ENCODE results near the gene KNDC1. TPM values are rescaled to one million over a fixed set of nuclear protein-coding genes. Genes with fewer than 3 reads are reported as not detected.
A peak's percentile ranks its signal among the peaks of the same experiment; 100 is the strongest.

Gene KNDC1
- total and polyA plus RNA-seq, 2 experiments from 2014 or later: 1.8 to 16.0 TPM

DNA sequence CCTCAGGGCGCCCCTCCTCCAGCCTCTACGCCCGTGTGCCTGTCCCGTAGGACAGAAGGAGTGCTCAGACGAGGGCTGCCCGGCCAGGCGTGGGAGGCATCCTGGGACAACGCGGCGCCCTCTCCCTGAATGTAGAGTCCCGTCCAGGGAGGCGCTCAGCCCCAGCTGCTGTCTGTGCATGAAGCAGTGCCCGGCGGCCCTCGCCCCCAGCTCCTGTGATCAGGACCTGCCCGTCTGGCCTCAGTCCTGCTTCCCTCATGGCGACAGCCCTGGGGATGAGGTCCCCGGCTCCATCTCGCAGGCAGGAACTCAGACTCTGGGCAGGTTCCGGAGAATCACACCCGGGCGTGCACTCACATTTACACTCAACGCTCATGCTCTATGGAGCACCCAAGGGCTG, 45.1 kb downstream of the KNDC1 start:
- Histone ChIP-seq H3K79me2 (replicated peaks; ENCODE audit: insufficient read depth) (no peaks in the 10 kb centered on the region), H3K9me2 (ENCODE audit: insufficient read depth) (peaks cover 4% of the 10 kb centered on the region; the same call in 1 of the 2 replicates), H3K36me3 (ENCODE audit: insufficient read depth) (no peaks in the 10 kb centered on the region), H3K4me3 (no peak overlapping the region), H2AFZ (no peak overlapping the region), H3K4me1 (ENCODE audit: insufficient read depth) (no peaks in the 10 kb centered on the region), H3K4me2 (no peak overlapping the region), H3K27ac (ENCODE audit: low read depth) (no peak overlapping the region), H3F3A (replicated peaks; ENCODE audit: low read depth) (0 out of 2 replicates have a peak, but pooled peaks cover 3% of the 10 kb centered on the region), H3K27me3 (ENCODE audit: insufficient read depth) (no peaks in the 10 kb centered on the region), H4K20me1 (replicated peaks; ENCODE audit: insufficient read depth) (no peaks in the 10 kb centered on the region)
- Mint-ChIP-seq H3K4me3 (no peak overlapping the region), H3K27ac (no peak overlapping the region), H3K36me3 (ENCODE audit: low read depth) (no peaks in the 10 kb centered on the region), H3K4me1 (no peaks in the 10 kb centered on the region), H3K9me3 (no peaks in the 10 kb centered on the region), H3K27me3 (ENCODE audit: insufficient read depth, low read depth, poor library complexity) (peaks cover 2% of the 10 kb centered on the region)
- peak; percentile 20 for ATAC-seq
- TF ChIP-seq ZNF114 (CRISPR knock-in tag; IDR thresholded peaks at IDR 0.05) (no peak), STAT1 (IDR thresholded peaks at IDR 0.05; ENCODE audit: unreplicated experiment) (no peak), JUNB (IDR thresholded peaks at IDR 0.05; ENCODE audit: unreplicated experiment) (no peak), NANOG (IDR thresholded peaks at IDR 0.05; ENCODE audit: borderline replicate concordance) (no peak), EZH2 (IDR thresholded peaks at IDR 0.05; ENCODE audit: low read depth, unreplicated experiment) (no peak), CREB1 (CRISPR knock-in tag; IDR thresholded peaks at IDR 0.05; ENCODE audit: low read depth) (no peak), EZH2phosphoT487 (IDR thresholded peaks at IDR 0.05; ENCODE audit: unreplicated experiment) (no peak), ZNF331 (CRISPR knock-in tag; IDR thresholded peaks at IDR 0.05; ENCODE audit: low read depth) (no peak)
- TF ChIP-seq, protein P1, sequence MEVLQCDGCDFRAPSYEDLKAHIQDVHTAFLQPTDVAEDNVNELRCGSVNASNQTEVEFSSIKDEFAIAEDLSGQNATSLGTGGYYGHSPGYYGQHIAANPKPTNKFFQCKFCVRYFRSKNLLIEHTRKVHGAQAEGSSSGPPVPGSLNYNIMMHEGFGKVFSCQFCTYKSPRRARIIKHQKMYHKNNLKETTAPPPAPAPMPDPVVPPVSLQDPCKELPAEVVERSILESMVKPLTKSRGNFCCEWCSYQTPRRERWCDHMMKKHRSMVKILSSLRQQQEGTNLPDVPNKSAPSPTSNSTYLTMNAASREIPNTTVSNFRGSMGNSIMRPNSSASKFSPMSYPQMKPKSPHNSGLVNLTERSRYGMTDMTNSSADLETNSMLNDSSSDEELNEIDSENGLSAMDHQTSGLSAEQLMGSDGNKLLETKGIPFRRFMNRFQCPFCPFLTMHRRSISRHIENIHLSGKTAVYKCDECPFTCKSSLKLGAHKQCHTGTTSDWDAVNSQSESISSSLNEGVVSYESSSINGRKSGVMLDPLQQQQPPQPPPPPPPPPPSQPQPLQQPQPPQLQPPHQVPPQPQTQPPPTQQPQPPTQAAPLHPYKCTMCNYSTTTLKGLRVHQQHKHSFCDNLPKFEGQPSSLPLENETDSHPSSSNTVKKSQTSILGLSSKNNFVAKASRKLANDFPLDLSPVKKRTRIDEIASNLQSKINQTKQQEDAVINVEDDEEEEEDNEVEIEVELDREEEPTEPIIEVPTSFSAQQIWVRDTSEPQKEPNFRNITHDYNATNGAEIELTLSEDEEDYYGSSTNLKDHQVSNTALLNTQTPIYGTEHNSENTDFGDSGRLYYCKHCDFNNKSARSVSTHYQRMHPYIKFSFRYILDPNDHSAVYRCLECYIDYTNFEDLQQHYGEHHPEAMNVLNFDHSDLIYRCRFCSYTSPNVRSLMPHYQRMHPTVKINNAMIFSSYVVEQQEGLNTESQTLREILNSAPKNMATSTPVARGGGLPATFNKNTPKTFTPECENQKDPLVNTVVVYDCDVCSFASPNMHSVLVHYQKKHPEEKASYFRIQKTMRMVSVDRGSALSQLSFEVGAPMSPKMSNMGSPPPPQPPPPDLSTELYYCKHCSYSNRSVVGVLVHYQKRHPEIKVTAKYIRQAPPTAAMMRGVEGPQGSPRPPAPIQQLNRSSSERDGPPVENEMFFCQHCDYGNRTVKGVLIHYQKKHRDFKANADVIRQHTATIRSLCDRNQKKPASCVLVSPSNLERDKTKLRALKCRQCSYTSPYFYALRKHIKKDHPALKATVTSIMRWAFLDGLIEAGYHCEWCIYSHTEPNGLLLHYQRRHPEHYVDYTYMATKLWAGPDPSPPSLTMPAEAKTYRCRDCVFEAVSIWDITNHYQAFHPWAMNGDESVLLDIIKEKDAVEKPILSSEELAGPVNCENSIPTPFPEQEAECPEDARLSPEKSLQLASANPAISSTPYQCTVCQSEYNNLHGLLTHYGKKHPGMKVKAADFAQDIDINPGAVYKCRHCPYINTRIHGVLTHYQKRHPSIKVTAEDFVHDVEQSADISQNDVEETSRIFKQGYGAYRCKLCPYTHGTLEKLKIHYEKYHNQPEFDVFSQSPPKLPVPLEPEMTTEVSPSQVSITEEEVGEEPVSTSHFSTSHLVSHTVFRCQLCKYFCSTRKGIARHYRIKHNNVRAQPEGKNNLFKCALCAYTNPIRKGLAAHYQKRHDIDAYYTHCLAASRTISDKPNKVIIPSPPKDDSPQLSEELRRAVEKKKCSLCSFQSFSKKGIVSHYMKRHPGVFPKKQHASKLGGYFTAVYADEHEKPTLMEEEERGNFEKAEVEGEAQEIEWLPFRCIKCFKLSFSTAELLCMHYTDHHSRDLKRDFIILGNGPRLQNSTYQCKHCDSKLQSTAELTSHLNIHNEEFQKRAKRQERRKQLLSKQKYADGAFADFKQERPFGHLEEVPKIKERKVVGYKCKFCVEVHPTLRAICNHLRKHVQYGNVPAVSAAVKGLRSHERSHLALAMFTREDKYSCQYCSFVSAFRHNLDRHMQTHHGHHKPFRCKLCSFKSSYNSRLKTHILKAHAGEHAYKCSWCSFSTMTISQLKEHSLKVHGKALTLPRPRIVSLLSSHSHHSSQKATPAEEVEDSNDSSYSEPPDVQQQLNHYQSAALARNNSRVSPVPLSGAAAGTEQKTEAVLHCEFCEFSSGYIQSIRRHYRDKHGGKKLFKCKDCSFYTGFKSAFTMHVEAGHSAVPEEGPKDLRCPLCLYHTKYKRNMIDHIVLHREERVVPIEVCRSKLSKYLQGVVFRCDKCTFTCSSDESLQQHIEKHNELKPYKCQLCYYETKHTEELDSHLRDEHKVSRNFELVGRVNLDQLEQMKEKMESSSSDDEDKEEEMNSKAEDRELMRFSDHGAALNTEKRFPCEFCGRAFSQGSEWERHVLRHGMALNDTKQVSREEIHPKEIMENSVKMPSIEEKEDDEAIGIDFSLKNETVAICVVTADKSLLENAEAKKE (CRISPR knock-in tag; IDR thresholded peaks at IDR 0.05): no peak
- TF ChIP-seq, protein P2, sequence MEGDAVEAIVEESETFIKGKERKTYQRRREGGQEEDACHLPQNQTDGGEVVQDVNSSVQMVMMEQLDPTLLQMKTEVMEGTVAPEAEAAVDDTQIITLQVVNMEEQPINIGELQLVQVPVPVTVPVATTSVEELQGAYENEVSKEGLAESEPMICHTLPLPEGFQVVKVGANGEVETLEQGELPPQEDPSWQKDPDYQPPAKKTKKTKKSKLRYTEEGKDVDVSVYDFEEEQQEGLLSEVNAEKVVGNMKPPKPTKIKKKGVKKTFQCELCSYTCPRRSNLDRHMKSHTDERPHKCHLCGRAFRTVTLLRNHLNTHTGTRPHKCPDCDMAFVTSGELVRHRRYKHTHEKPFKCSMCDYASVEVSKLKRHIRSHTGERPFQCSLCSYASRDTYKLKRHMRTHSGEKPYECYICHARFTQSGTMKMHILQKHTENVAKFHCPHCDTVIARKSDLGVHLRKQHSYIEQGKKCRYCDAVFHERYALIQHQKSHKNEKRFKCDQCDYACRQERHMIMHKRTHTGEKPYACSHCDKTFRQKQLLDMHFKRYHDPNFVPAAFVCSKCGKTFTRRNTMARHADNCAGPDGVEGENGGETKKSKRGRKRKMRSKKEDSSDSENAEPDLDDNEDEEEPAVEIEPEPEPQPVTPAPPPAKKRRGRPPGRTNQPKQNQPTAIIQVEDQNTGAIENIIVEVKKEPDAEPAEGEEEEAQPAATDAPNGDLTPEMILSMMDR (conservative IDR thresholded peaks at IDR 0.05; ENCODE audit: low read depth in 2 of 2): no peak
- TF ChIP-seq, protein P3, sequence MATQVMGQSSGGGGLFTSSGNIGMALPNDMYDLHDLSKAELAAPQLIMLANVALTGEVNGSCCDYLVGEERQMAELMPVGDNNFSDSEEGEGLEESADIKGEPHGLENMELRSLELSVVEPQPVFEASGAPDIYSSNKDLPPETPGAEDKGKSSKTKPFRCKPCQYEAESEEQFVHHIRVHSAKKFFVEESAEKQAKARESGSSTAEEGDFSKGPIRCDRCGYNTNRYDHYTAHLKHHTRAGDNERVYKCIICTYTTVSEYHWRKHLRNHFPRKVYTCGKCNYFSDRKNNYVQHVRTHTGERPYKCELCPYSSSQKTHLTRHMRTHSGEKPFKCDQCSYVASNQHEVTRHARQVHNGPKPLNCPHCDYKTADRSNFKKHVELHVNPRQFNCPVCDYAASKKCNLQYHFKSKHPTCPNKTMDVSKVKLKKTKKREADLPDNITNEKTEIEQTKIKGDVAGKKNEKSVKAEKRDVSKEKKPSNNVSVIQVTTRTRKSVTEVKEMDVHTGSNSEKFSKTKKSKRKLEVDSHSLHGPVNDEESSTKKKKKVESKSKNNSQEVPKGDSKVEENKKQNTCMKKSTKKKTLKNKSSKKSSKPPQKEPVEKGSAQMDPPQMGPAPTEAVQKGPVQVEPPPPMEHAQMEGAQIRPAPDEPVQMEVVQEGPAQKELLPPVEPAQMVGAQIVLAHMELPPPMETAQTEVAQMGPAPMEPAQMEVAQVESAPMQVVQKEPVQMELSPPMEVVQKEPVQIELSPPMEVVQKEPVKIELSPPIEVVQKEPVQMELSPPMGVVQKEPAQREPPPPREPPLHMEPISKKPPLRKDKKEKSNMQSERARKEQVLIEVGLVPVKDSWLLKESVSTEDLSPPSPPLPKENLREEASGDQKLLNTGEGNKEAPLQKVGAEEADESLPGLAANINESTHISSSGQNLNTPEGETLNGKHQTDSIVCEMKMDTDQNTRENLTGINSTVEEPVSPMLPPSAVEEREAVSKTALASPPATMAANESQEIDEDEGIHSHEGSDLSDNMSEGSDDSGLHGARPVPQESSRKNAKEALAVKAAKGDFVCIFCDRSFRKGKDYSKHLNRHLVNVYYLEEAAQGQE (IDR thresholded peaks at IDR 0.05; ENCODE audit: unreplicated experiment): no peak
- TF ChIP-seq, protein P4, sequence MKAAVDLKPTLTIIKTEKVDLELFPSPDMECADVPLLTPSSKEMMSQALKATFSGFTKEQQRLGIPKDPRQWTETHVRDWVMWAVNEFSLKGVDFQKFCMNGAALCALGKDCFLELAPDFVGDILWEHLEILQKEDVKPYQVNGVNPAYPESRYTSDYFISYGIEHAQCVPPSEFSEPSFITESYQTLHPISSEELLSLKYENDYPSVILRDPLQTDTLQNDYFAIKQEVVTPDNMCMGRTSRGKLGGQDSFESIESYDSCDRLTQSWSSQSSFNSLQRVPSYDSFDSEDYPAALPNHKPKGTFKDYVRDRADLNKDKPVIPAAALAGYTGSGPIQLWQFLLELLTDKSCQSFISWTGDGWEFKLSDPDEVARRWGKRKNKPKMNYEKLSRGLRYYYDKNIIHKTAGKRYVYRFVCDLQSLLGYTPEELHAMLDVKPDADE (IDR thresholded peaks at IDR 0.05): no peak
- DNase-seq (ENCODE audit: low spot score): no peak

All from GM23338 (cell line).